AG20443 (cell line): ENCODE results near the gene SOX6.

ENCODE experiments used
- DNase-seq: peaks from one replicate; pipeline ENCODE4 v3.0.0; 2012; ENCODE audit warnings: low spot score, mixed read lengths

Gene SOX6

DNA sequence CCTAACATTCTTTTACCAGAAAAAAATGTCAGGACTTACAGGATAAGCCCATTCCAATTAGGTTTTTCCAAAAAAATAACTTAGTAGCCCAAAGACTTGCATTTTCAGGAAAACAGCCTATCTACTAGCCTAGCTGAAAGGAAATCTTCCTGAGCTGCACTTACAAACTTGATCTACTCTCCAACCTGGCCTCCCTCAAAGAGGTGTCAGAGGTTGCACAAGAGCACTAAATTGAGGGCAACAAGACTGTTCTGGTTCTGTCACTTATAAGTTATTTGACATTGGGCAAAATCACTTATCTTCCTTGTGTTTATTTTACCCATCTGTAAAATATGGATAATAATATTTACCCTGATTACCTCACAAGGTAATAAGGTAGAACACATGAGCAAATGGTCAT lies 7.9 kb upstream of the SOX6 start:
- no peak for DNase-seq

DNA sequence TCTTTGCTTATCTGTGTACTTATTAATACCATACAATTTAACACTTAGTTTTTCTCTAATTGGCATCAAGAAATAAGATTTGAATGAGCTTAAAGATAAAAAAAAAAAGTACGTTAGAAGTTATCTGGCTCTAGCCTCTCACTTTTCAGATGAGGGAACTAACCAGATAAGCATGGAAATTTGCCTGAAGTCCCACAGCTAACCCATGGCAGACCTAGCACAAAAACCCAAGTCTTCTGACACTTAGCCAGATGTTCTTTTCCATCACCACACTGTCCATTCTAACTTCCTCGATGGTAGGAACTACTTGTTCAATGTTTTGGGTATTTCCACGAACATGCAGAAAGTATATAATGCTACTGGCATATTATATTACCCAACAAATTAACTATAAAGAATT lies 7.4 kb upstream of the SOX6 start:
- no peak for DNase-seq

DNA sequence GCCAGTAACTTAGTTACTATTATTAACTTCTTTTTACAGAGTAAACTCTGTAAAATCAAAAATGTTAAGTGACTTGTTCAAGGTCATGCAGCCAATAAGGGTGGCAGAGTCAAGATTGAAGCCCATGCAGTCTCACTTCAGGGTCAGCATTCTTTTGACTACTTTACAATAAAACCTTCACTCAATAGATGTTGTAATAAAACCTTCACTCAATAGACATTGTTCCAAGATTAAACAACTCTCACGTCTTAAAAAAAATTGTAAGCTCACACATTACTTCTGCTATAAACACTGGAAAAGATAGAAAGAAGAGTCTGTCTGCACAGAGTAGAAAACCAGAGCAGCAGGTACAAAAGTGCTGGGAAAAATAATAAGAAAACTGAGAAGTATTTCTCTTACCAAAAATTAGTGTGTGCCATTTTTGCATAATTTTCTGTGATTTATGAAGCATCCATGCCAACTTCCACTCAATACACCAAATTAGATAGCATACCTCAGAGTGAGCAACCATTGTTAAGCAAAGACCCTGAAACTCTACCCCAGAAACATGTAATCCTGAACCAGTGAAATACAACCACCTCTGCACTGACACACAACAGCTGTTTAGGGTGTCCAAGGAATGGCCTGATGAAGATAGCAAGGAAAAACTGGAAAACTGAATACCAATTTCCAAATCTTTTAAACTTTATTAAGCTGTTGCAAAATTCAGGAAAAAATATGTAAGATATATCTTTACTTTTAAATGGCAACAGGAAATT lies 4.9 kb upstream of the SOX6 start:
- no peak for DNase-seq

DNA sequence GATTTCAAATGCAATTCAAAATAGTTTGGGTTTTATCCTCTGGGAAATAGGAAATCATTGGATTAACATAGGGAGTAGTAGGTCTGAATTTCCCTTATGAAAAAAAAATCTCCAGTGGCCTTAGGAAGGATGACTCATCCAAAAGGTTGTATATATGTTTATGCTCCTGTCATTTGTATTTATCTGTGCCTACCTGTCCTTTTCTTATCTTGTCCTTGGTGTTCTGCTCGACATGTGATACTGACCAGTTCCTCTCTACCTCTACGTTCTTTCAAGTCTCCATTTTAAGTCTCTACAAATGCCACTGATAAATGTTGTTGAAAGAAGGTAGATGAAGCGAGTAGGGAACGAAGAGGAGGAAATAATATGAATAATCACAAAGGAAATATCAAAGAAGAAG lies 3.0 kb upstream of the SOX6 start:
- DNase-seq: no peak

DNA sequence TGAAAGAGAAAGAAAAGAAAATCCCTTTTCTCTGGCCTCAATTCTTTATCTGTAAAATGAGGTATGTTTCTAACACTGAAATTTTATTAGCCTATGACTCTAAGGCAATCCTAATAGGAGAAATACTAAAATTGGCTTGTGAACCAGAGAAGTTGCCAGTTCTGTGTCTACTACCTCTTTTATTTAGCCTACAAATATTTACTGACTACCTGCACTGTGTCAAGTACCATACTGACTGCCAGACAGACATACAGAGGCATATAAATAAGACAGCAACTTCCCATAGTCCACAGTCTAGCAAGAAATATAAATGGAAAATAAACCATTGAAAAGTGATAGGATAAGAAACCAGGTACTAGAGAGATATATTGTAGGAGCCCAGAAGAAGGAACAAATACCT lies 2.4 kb upstream of the SOX6 start:
- DNase-seq: no peak

DNA sequence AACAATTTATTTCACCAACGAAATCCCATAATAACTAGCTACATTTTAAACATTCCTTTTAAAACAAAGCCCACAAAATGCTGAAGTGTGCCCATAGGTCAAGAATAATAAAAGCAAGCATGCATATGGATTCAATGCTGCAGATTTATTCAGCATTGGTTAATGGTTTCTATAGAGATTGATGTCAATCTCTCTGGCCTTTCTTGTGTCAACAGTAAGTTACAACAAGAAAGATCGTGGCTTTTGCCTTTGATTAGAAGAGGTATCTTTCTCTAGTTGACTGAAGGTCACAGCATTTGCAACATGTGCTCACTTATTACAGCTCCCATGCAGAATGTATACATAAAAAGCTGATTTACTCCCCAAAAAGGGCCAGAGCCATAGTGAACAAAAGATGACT lies 1.4 kb upstream of the SOX6 start:
- no peak for DNase-seq

DNA sequence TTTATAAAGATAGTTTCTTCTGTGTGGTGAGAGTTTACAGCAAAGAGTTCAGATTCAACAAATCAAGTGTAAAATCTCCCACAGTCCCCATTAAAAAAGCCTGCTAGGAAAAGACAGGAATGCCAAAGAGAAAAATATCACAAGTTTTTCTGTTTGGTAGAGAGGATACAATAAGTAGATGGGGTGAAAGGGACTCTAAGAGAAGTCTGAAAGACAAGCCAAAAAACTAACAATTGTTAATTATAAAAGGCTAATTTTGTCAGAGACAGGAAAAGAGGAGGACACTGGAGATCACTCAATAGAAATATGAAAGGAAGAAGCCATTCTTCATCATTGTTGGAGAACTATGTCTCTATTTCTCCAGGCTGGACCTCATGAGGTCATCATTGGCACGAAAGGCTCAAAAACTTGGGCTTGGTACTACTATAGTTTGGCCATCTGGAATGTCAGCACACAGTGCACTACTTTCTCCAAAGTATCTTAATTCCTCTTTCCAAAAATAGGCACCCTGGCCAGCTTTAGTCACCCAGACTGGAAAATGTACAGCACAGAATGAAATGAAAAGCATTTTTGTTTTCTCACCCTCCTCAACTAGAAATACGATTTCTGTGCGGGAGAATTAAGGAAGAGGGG lies 531 bp upstream of the SOX6 start:
- DNase-seq: no peak

DNA sequence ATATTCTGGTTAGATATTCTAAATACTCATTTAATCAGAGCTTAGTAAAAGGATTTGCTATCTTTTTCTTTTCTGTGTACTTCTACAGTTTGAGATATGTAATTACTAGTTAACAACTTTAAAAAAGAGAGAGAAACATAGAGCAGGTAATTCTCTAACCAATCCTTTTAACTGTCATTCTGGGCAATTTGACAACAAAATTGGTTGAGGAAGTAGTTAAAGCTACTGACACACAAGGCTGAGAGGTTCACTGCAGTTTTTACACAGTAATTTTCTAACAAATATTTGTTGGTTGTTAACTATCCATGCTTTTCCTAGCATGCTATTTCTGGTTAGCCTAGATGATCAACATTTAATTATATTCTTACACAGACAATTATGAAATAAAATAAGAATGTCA lies 3.6 kb downstream of the SOX6 start:
- DNase-seq: no peak

DNA sequence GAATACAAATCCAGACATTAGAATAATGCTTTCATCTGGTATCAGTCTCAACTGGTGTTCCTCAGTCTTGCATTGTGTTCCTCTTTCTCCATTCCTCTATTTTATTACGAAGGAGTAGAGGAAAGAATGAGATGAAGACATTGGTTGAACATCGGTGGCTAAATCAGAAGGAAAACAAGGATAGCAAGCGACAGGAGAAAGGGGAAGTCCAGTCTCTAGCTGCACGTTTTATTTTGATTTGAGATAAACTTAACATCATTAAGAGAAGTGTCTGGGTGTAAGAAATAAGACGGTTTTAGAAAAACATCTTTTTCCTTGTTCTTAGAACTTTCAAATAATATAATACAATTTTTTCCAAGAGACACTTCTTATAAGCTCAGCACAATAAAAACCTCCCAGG lies 6.2 kb downstream of the SOX6 start:
- no peak for DNase-seq

DNA sequence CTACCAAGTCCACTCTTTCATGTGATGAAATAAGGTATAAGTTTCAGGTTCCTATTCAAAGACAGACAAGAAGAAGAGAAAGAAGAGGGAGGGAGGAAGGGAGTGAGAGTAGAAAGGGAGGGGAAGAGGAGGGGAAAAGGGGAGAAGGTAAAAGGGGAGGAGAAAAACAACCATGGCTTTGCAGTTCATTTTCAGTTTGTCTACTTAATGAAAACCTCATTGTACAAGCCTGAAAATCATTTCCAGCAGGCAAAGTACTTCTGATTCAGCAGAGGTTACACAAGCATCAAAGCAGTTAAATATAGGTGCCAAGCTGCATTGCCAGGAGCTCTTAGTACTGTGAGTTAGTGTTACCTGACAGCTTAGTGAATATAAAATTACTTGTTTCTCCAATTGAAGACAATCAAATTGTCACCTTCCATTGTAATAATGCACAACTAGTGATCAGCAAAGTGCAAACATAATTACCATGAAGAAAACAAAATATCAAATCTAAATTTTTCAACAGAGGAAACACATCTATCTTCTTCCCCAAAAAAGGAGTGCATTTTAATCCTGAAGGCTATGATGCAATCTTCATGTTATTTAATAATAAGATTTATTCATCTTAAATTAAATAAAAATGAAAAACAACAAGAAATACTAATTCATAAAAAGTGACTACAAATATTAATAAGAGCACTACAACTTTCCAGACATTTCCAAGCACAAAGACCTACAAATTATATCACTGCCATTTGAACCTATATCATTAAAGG lies 8.2 kb downstream of the SOX6 start:
- DNase-seq: no peak

DNA sequence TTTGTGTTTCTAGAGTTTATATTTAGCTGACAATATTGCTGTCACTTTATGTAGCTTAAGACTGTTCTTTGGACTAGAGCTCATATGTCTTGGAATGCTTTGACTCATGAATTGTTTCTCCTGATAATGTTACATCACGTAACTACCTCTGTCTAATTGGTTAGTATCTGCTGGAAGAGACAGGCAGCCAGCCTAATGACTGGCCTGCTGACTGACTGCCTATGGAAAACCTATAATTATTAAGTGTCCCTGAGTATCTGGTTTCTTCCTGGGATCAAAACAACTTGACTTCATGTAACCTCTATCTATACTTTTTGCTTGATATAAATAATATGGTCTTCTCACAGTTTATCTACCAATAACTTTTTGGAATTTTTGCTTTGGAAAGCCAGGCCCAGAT lies 9.4 kb downstream of the SOX6 start:
- DNase-seq: no peak

DNA sequence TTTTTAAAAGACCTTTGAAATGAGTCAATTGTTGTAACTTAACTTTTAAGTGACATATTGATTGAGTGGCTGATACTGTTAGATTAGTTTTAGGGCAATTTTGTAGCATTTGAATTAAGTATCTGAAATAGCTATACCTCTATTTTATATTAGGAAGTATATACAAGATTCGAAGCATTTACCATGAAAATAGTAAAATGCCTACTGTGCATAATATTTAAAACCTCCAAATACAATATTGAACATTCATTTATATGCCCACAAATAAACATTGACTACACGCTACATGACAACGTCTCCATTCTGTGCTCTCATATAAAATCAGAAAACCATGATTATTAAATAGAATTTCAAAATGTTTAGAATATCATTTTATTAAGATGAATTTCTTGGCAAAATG lies 14.5 kb downstream of the SOX6 start:
- DNase-seq: no peak

DNA sequence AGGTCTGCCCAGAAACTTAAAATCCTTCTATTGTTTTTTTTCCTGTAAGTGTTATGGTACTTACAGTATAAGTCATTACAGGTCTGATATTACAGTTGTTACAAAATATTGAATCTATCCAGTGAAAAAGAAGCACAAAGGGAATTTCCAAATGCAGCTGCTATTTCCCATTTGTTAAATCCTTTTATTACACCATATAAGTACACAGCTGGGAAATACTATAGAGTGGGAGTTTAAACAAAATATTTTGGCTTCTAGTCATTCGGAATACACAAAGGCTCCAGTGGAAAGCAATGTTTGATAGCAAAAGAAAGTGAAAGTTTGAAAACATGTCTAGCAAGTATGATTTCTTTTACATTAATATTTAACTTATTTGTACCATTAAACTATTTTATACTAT lies 18.0 kb downstream of the SOX6 start:
- no peak for DNase-seq

DNA sequence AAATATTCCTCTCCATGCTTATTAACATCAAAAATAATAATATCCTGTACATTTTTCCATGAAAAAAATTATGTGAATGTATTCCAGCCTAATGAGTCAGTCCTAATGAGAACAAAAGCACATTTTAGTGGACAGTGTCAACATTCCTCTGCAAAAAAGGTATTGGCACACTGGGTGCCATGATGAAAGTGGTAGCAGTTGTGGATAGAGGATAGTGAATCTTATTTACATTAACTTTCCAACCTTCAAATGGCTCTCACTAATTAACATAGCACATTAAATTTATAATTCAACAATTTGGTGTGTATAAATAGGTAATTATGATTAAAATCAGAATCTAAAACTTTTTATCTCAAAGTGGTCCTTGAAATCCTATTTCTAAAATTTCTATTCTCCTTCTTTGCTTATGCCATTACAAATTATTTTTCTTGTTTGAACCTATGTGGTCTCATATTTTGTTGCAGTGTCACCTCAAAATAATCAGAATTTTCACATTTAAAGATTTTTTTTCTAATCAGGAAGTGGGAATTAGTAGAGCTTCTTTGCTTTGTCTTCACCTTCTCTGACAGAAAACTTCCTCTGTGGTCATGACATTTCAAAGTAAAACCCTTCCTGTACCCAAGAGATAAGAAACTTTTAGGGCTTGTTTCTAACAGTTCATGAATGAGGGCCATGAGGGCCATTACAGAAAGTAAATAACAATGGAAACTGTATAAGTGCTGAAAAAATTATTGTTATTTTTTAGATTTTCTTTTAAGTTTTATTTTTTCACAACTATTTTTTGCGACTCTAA lies 18.7 kb downstream of the SOX6 start:
- no peak for DNase-seq

DNA sequence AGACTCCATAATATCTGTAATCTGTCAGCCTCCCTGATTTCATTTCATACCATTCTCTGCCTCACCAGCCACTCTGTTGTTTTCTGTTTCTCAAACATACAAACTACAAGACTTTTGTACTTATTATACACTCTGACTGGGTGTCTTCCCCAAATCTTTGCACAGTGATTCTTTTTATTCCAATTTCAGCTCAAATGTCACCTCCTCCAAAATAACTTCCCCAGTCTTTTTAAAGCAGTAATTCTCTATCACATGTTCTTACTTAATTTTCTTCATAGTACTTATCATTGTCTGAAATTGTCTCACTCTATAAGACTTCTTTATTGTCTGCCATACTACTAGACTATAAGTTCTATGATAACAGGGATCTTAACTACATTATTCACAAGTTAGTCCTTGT lies 19.6 kb downstream of the SOX6 start:
- DNase-seq: no peak

DNA sequence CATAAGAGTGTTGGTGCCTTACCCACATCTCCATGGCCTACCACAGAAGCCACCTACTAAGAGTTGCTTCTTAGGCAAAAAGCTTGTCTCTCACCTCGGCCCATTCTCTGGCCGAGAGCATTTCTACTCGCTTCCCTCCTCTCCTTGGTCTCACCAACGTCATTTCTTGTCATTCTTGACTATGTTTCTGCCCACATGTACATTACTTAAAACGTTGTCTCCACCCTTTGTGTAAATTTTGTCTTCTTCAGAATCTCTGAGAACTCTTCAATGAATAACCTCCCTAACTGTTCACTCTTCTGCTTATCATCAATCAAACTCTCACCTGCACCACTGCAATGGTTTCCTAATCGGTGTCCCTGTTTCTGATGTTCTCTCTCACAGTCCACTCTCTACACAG lies 20.1 kb downstream of the SOX6 start:
- DNase-seq: no peak

DNA sequence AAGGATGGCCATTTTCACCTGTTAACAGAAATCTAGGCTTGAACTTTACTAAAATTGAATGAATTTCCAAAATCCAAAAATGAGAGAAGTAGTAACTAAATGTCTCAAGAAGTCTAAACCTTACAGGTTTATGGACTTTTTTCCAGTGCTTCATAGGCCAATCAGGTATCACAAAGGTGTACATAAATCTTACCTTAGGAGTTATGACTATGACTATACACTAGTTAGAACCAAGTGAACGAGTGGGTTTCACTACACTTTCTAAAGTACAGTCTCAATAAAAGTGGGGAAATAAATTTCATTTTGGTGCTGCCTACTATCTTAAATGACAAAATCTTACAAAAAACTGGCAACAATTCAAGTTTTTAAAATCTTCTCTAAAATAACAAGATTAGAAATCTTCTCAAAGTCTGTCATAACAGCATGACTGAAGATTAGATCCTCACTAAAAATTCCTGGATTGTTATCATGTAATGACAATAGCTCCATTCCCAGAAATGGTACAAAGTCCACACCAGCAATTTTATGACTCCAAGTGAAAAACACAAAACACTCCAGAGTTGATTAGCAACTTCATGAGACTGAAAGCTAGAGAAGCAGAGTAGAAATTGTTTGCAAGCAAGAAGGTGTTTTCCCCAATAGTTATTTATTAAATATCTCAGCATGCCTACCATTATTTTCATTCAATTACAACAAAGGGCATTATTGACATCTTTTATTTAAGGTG lies 20.9 kb downstream of the SOX6 start:
- DNase-seq: no peak

DNA sequence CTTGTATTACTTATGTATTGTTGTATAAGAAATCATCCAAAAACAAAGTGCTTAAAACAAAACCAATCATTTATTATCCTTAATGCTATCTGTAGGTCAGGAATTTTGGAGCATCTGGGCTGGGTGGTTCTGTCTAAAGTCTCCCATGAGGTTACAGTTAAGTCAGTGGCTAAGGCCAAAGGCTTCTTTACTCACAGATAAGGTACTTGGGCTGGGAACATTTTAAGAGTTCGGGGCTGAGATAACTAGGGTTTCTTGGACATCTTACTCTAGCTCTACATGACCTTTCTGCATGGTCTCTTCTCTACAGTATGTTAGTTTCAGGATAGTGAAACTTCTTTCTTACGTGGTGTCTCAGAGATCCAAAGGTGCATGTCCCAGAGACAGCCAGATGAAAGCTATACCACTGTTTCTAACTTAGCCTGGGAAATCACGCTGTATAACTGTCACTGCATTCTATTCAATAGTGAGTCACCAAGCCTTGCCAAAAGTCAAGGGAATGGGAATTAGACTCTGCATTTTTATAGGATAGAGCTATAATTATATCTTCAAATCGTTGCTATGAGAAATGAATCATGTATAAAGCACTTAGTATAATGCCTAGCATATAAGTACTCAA lies 29.6 kb downstream of the SOX6 start:
- no peak for DNase-seq

DNA sequence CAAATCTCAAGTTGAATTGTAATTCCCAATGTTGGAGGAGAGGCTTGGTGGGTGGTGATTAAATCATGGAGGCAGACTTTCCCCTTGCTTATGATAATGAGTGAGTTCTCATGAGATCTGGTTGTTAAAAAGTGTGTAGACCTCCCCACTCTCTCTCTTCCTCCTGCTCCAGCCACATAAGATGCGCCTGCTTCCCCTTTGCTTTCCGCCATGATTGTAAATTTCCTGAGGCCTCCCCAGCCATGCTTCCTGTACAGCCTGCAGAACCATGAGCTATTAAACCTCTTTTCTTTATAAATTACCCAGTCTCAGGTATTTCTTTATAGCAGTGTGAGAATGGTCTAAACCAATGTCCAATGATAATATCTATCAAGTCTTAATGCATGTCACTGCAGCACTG lies 34.2 kb downstream of the SOX6 start:
- no peak for DNase-seq

DNA sequence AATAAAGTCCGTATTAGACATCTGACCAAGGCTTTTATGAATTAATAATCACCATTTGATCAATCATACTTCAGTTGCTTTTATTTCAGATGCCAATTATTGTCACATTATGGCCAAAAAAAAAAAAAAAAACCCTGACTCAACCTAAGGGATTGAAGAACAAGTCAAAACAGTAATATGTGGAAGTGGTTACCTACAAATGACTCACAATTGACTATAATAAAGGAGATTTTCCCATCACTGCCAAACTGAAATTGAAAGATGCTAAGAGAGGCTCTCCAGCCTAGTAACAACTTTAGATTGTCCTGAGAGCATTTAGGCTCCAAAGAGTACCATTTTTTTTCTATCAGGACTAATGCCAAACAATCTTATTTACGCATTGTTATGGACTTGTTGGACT lies 35.2 kb downstream of the SOX6 start:
- no peak for DNase-seq

DNA sequence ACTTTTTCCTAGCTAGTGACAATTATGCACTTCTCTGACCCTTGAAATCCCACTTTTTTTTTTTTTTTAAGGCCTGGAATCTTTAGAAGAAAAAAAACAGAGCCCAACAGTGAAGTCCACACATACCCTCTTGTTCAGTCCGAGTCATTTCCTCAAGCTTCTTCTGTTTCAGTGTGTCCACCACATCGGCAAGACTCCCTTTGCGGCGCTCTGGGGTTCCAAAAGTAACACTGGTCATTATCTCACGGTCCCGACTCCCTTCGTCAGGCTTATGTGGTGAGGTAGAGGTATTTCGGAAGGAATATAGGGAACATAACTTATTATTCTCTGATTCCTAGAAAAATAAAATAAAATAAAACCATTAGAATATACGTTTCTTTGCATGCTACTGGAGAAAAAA lies 38.0 kb downstream of the SOX6 start:
- DNase-seq: no peak

DNA sequence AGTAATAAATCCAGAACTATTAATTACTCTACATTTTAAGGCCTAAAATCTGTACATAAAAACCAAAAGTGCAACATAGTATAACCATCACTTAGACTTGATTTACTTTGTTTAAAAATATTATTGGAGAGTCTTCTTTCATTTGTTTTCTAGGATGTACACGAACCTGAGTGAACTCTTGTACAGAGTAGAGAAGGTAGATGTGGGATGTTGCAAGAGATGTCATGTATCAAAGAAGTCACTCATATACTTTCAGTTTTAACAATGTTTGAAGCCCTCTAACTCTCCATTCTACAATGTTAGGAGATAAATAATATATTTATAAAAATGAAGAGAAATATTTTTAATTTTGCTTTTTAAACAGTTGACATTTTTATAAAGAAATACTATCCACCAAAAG lies 38.6 kb downstream of the SOX6 start:
- no peak for DNase-seq
